B cell (primary cell): Measurements from ENCODE around the gene TMEM138. TPM values are rescaled to one million over a fixed set of nuclear protein-coding genes. Genes with fewer than 3 reads are reported as not detected.

ENCODE experiments used
- ATAC-seq: fragments of 200-7000 bp; cut with Tn5 transposase; one replicate; pipeline ENCODE4 v1.10.0; 2021; ENCODE audit warnings: low read depth, mild to moderate bottlenecking, moderate number of reproducible peaks, moderate library complexity
- CTCF ChIA-PET: fragments of 350-600 bp; sonication (Branson Sonifier 250); formaldehyde crosslinking; loops from one replicate; lab custom pipeline; 2021; ENCODE audit warnings: antibody characterized with exemption, inconsistent platforms; lab: Charles Lee
- POLR2A ChIA-PET: fragments of 350-600 bp; sonication (Branson Sonifier 250); formaldehyde crosslinking; loops from one replicate; lab custom pipeline; 2021; ENCODE audit warnings: antibody characterized with exemption; lab: Charles Lee
- DNase-seq: peaks from one replicate; pipeline ENCODE4 v3.0.0; 2013
- H2AFZ ChIP-seq: 2 replicates; pipeline ENCODE4 v1.6.1; 2012; ENCODE audit warnings: mild to moderate bottlenecking, low read depth, low read length; ENCODE audit not compliant: insufficient read depth, poor library complexity, severe bottlenecking
- H3K27ac ChIP-seq, 2 donors: 1 replicate in 1 of 2; 2 replicates in 1 of 2; pipeline ENCODE4 v1.5.1; 2012 to 2013; ENCODE audit warnings: low read length in 2 of 2, mild to moderate bottlenecking in 2 of 2, moderate library complexity in 1 of 2
- H3K27me3 ChIP-seq, 4 experiments: fragments of 200-600 bp in 1 of 4; sonication (generic) in 1 of 4; replicated peaks in 1 of 4; 1 replicate in 2 of 4; 2 replicates in 2 of 4; pipeline versions ENCODE4 v1.6.1 to v1.7.0; 2013 to 2016; ENCODE audit warnings: low read length in 3 of 4, mild to moderate bottlenecking in 2 of 4, mixed read lengths in 1 of 4, moderate library complexity in 1 of 4; ENCODE audit not compliant: insufficient read depth in 4 of 4, control insufficient read depth in 3 of 4; ENCODE audit errors: control extremely low read depth in 1 of 4
- H3K36me3 ChIP-seq, 2 experiments: replicated peaks in 1 of 2; 1 replicate in 1 of 2; 2 replicates in 1 of 2; pipeline versions ENCODE4 v1.6.1 to v1.7.1; 2013; ENCODE audit warnings: low read length in 1 of 2; ENCODE audit not compliant: insufficient read depth in 2 of 2, control insufficient read depth in 1 of 2; ENCODE audit errors: control extremely low read depth in 1 of 2, extremely low read depth in 1 of 2
- H3K4me1 ChIP-seq, 2 donors: fragments of 200-600 bp in 1 of 2; sonication (generic) in 1 of 2; 1 replicate in 1 of 2; 2 replicates in 1 of 2; pipeline versions ENCODE4 v1.5.1 to v1.6.1; 2013 to 2017; ENCODE audit warnings: low read length in 2 of 2; ENCODE audit not compliant: control insufficient read depth in 2 of 2, insufficient read depth in 2 of 2
- H3K4me2 ChIP-seq: replicated peaks from 2 replicates; pipeline ENCODE3; 2012; ENCODE audit warnings: mild to moderate bottlenecking, low read depth, low read length; ENCODE audit not compliant: poor library complexity, severe bottlenecking
- H3K4me3 ChIP-seq, 5 experiments: fragments of 200-600 bp in 1 of 5; sonication (generic) in 1 of 5; 1 replicate in 3 of 5; 2 replicates in 2 of 5; pipeline versions ENCODE4 v1.5.1 to v1.7.0; 2011 to 2016; ENCODE audit warnings: low read length in 4 of 5, mild to moderate bottlenecking in 4 of 5, low read depth in 2 of 5, control low read depth in 1 of 5, moderate library complexity in 1 of 5; ENCODE audit not compliant: insufficient read depth in 1 of 5; ENCODE audit errors: control extremely low read depth in 1 of 5, extremely low read depth in 1 of 5
- H3K79me2 ChIP-seq: fragments of 200-600 bp; sonication (generic); one replicate; pipeline ENCODE4 v1.6.0; 2016; ENCODE audit warnings: low read length; ENCODE audit not compliant: control insufficient read depth, insufficient read depth
- H3K9ac ChIP-seq: fragments of 200-600 bp; sonication (generic); 2 replicates; pipeline ENCODE4 v1.6.1; 2017; ENCODE audit warnings: mild to moderate bottlenecking, low read length, moderate library complexity
- H3K9me3 ChIP-seq, 3 donors: one replicate each; pipeline versions ENCODE4 v1.6.1 to v1.7.1; 2013; ENCODE audit warnings: low read length in 2 of 3; ENCODE audit not compliant: control insufficient read depth in 2 of 3, insufficient read depth in 1 of 3; ENCODE audit errors: control extremely low read depth in 1 of 3
- H4K20me1 ChIP-seq: 2 replicates; pipeline ENCODE4 v1.6.0; 2012; ENCODE audit warnings: mild to moderate bottlenecking, low read length; ENCODE audit not compliant: insufficient read depth, control insufficient read depth, poor library complexity, severe bottlenecking
- H3K27ac Mint-ChIP-seq: one replicate; pipeline ENCODE4 v1.8.0; 2021; ENCODE audit warnings: mixed read lengths
- H3K27me3 Mint-ChIP-seq: one replicate; pipeline ENCODE4 v1.8.0; 2021; ENCODE audit warnings: mixed read lengths
- H3K4me1 Mint-ChIP-seq: one replicate; pipeline ENCODE4 v1.8.0; 2021; ENCODE audit warnings: mixed read lengths
- H3K4me3 Mint-ChIP-seq: one replicate; pipeline ENCODE4 v1.8.0; 2021; ENCODE audit warnings: mixed read lengths
- H3K9me3 Mint-ChIP-seq: one replicate; pipeline ENCODE4 v1.8.0; 2022; ENCODE audit warnings: mixed read lengths; ENCODE audit not compliant: insufficient read depth
- CTCF ChIP-seq: fragments of 200-600 bp; IDR thresholded peaks from one replicate; pipeline ENCODE4 v1.8.0; 2022; ENCODE audit warnings: antibody characterized with exemption, mild to moderate bottlenecking
- EZH2 ChIP-seq: IDR thresholded peaks from 2 replicates; pipeline ENCODE4 v1.6.1; 2012; ENCODE audit warnings: borderline replicate concordance, low read depth, mild to moderate bottlenecking, moderate library complexity, low read length; ENCODE audit not compliant: insufficient read depth, poor library complexity, severe bottlenecking
- WGBS: methylation state at CpG from one replicate; pipeline ENCODE4 v1.1.5; 2013; ENCODE audit warnings: missing lambda C conversion rate; ENCODE audit not compliant: insufficient coverage; 5-methylcytosine and 5-hydroxymethylcytosine counted together
- intact Hi-C: fragments of 100-400 bp; cut with micrococcal nuclease; formaldehyde crosslinking; loops from one replicate; pipeline ENCODE4 v1.10.0; 2022
- polyA plus RNA-seq: library from polyadenylated mRNA; depleted of rRNA; stranded (reverse); fragments of >200 nt; gene quantifications from 2 replicates; pipeline ENCODE4 v1.2.3, GENCODE V29; 2012
- total RNA-seq, 2 donors: library from RNA; stranded (reverse); fragments of 120-200 nt in 1 of 2; gene quantifications; 1 replicate in 1 of 2; 2 replicates in 1 of 2; pipeline versions ENCODE4 v1.2.3 to v1.2.4, GENCODE V29; 2013 to 2022

Gene TMEM138
- total and polyA plus RNA-seq, 2 donors (not counting 1 experiment from before 2014, with no cell fraction given) = 66.6 to 84.3 TPM

- Mint-ChIP-seq H3K4me1 (peaks cover 71% of the 10 kb centered on the region), H3K27me3 (no peaks in the 10 kb centered on the region), H3K4me3 (peak overlapping the region; percentile 99), H3K9me3 (no peaks in the 10 kb centered on the region), H3K27ac (peak overlapping the region; percentile 98)
- ChIA-PET CTCF (interaction anchor here (1.7 to 20.9 kb wide), 3 partner anchors 21 to 77 kb away, joined by 3 to 436 read pairs (median 206); partner anchors contain the start of genes DDB1 and TKFC), POLR2A (interaction anchor here (0.6 to 1.3 kb wide), 3 partner anchors 10 to 1371 kb away, joined by 3 to 4 read pairs (median 4); no protein-coding TSS in a partner anchor)
- Histone ChIP-seq H4K20me1 (peaks cover 33% of the 10 kb centered on the region), H3K9ac (peak overlapping the region; percentile 95), H3K4me3 (peak overlapping the region in 1 of 5 experiments; percentile 97), H3K27me3 (no peaks in the 10 kb centered on the region), H3K27ac (peak overlapping the region; percentile 93 to 95), H3K36me3 (peaks cover 0 to 20% of the 10 kb centered on the region in 2 experiments), H3K9me3 (no peaks in the 10 kb centered on the region), H3K79me2 (peaks cover 81% of the 10 kb centered on the region), H2AFZ (no peak overlapping the region), H3K4me1 (peaks cover 71 to 83% of the 10 kb centered on the region in 2 donors), H3K4me2 (peak overlapping the region; percentile 86)
- intact Hi-C loops = loop anchor here (10.0 kb wide), 2 partner anchors 444 to 766 kb away; partner anchors contain the start of genes INCENP and TMEM109
- TF ChIP-seq CTCF = no peak
- DNase-seq (no peak), ATAC-seq (no peak)
- WGBS = 100% methylated on average over 1 of the region's 11 CpGs
Measured at GRCh38 chr11:61358566-61358965, 3.6 kb upstream of the TMEM138 start.

GRCh38 chr11:61359516-61359915, 2.7 kb upstream of the TMEM138 start:
- CTCF ChIA-PET = interaction anchor here (0.7 to 20.9 kb wide), 5 partner anchors 8 to 76 kb away, joined by 3 to 436 read pairs (median 5); partner anchors contain the start of genes DDB1 and TKFC
- H2AFZ ChIP-seq = peak overlapping the region; percentile 3
- DNase-seq (no peak), ATAC-seq (no peak)
- H3K9me3 Mint-ChIP-seq = no peaks in the 10 kb centered on the region
- no peaks in the 10 kb centered on the region for H3K27me3 Mint-ChIP-seq
- peaks cover 0 to 15% of the 10 kb centered on the region in 2 experiments for H3K36me3 ChIP-seq
- POLR2A ChIA-PET = interaction anchor here (0.6 to 1.4 kb wide), 3 partner anchors 15 to 26 kb away, joined by 3 to 5 read pairs (median 4); no protein-coding TSS in a partner anchor
- 46% methylated on average over 5 of the region's 6 CpGs for WGBS
- H3K4me1 Mint-ChIP-seq = peaks cover 67% of the 10 kb centered on the region
- intact Hi-C loops = loop anchor here (10.0 kb wide), 2 partner anchors 445 to 765 kb away; partner anchors contain the start of genes INCENP and TMEM109
- peak overlapping the region; percentile 86 for H3K4me2 ChIP-seq
- H3K27ac ChIP-seq = peak overlapping the region; percentile 93 to 95
- peaks cover 25% of the 10 kb centered on the region for H4K20me1 ChIP-seq
- H3K9ac ChIP-seq = peak overlapping the region; percentile 95
- no peak for TF ChIP-seq EZH2
- no peak for TF ChIP-seq CTCF
- H3K27me3 ChIP-seq = no peaks in the 10 kb centered on the region
- peak overlapping the region; percentile 99 for H3K4me3 Mint-ChIP-seq
- H3K9me3 ChIP-seq = no peaks in the 10 kb centered on the region
- peak overlapping the region; percentile 98 for H3K27ac Mint-ChIP-seq
- H3K4me1 ChIP-seq = peaks cover 61 to 74% of the 10 kb centered on the region in 2 donors
- H3K4me3 ChIP-seq = peak overlapping the region; percentile 43 to 99 (median 91)
- H3K79me2 ChIP-seq = peaks cover 78% of the 10 kb centered on the region
